PFSK-1 (cell line): ENCODE measurements around the gene ZFYVE1.

ENCODE experiments used
- FOXP2 ChIP-seq: optimal IDR thresholded peaks from 2 replicates; pipeline ENCODE3; 2011; ENCODE audit warnings: borderline replicate concordance, control low read depth, inconsistent platforms; ENCODE audit not compliant: insufficient read depth; ENCODE audit errors: extremely low read length, extremely low read depth
- POLR2AphosphoS5 ChIP-seq: IDR thresholded peaks from 2 replicates; pipeline ENCODE4 v1.6.1; 2012; ENCODE audit warnings: low read depth, mild to moderate bottlenecking, control low read depth, low read length, moderate library complexity
- REST ChIP-seq, 2 experiments: IDR thresholded peaks; 2 replicates each; pipeline versions ENCODE4 v1.6.1 to v1.8.0; 2011 to 2012; ENCODE audit warnings: low read depth in 2 of 2, low read length in 2 of 2, control low read depth in 1 of 2, inconsistent platforms in 1 of 2, mild to moderate bottlenecking in 1 of 2, moderate library complexity in 1 of 2; ENCODE audit not compliant: insufficient read depth in 1 of 2
- SIN3A ChIP-seq: IDR thresholded peaks from 2 replicates; pipeline ENCODE4 v1.6.1; 2012; ENCODE audit warnings: mild to moderate bottlenecking, low read length, moderate library complexity, borderline replicate concordance; ENCODE audit not compliant: insufficient read depth
- TAF1 ChIP-seq: IDR thresholded peaks from 2 replicates; pipeline ENCODE4 v1.6.1; 2012; ENCODE audit warnings: low read length, control low read depth, borderline replicate concordance; ENCODE audit not compliant: insufficient read depth

The ZFYVE1 gene

GRCh38 chr14:73008501-73008900 is 18.4 kb downstream of the ZFYVE1 start:
- TF ChIP-seq REST (IDR thresholded peaks at IDR 0.05; ENCODE audit: insufficient read depth in 1 of 2, low read depth in 2 of 2, low read length in 2 of 2) = no peak
- TF ChIP-seq POLR2AphosphoS5 = no peak
- TF ChIP-seq FOXP2 = no peak
- no peak for TF ChIP-seq SIN3A
- no peak for TF ChIP-seq TAF1

- TF ChIP-seq POLR2AphosphoS5 = no peak
- no peak for TF ChIP-seq SIN3A
- TF ChIP-seq TAF1 = no peak
- TF ChIP-seq FOXP2 = no peak
- TF ChIP-seq REST (IDR thresholded peaks at IDR 0.05; ENCODE audit: insufficient read depth in 1 of 2, low read depth in 2 of 2, low read length in 2 of 2) = no peak
Observed at GRCh38 chr14:73007835-73008234, 19.1 kb downstream of the ZFYVE1 start.

- TF ChIP-seq POLR2AphosphoS5 (no peak), REST (IDR thresholded peaks at IDR 0.05; ENCODE audit: insufficient read depth in 1 of 2, low read depth in 2 of 2, low read length in 2 of 2) (no peak), SIN3A (no peak), TAF1 (no peak), FOXP2 (no peak)
Observed at GRCh38 chr14:73003681-73004080, 23.2 kb downstream of the ZFYVE1 start.

- no peak for TF ChIP-seq FOXP2
- TF ChIP-seq SIN3A = no peak
- TF ChIP-seq POLR2AphosphoS5 = no peak
- no peak for TF ChIP-seq REST (IDR thresholded peaks at IDR 0.05; ENCODE audit: insufficient read depth in 1 of 2, low read depth in 2 of 2, low read length in 2 of 2)
- no peak for TF ChIP-seq TAF1
Observed at GRCh38 chr14:73000073-73000472, 26.8 kb downstream of the ZFYVE1 start.

- TF ChIP-seq TAF1 = no peak
- no peak for TF ChIP-seq POLR2AphosphoS5
- TF ChIP-seq REST (IDR thresholded peaks at IDR 0.05; ENCODE audit: insufficient read depth in 1 of 2, low read depth in 2 of 2, low read length in 2 of 2) = no peak
- TF ChIP-seq SIN3A = no peak
- TF ChIP-seq FOXP2 = no peak
Observed at GRCh38 chr14:72999316-72999715, 27.6 kb downstream of the ZFYVE1 start.
